HG03469 (cell line): ENCODE measurements around the gene DBET.
"Not testable (repeated sequence)": the region's sequence is repeated elsewhere in the genome, so short reads cannot be mapped to it uniquely, and the experiment has no call there.

Source experiments
- ATAC-seq: cut with Tn5 transposase; IDR thresholded peaks from one replicate; pipeline ENCODE4 v1.9.1; 2021; ENCODE audit warnings: mild to moderate bottlenecking, moderate library complexity, moderate number of reproducible peaks; ENCODE audit not compliant: unreplicated experiment

The DBET gene

GRCh38 chr4:190049378-190050239 lies 14.7 kb upstream of the DBET start:
- not testable (repeated sequence) for ATAC-seq

GRCh38 chr4:190058997-190059396 lies 5.3 kb upstream of the DBET start:
- ATAC-seq = not testable (repeated sequence)

GRCh38 chr4:190064805-190065204 lies 503 bp downstream of the DBET start:
- not testable (repeated sequence) for ATAC-seq

GRCh38 chr4:190068351-190068750 lies 4.0 kb downstream of the DBET start:
- not testable (repeated sequence) for ATAC-seq

GRCh38 chr4:190093052-190093451 lies 28.8 kb downstream of the DBET start:
- ATAC-seq = not testable (repeated sequence)

- not testable (repeated sequence) for ATAC-seq
These were observed 29.7 kb downstream of the DBET start for GRCh38 chr4:190094031-190094430.

- not testable (repeated sequence) for ATAC-seq
These were observed 31.0 kb downstream of the DBET start for GRCh38 chr4:190095335-190095734.

- not testable (repeated sequence) for ATAC-seq
These were observed 35.3 kb downstream of the DBET start for GRCh38 chr4:190099605-190100004.

GRCh38 chr4:190101525-190101924 lies 37.2 kb downstream of the DBET start:
- ATAC-seq = not testable (repeated sequence)

- not testable (repeated sequence) for ATAC-seq
These were observed 41.9 kb downstream of the DBET start for GRCh38 chr4:190106191-190106590.

GRCh38 chr4:190106611-190107480 lies 42.5 kb downstream of the DBET start:
- not testable (repeated sequence) for ATAC-seq

- not testable (repeated sequence) for ATAC-seq
These were observed 43.6 kb downstream of the DBET start for GRCh38 chr4:190107766-190108485.

- ATAC-seq = not testable (repeated sequence)
These were observed 44.5 kb downstream of the DBET start for GRCh38 chr4:190108756-190109155.

GRCh38 chr4:190109390-190110011 lies 45.2 kb downstream of the DBET start:
- not testable (repeated sequence) for ATAC-seq

GRCh38 chr4:190110033-190110432 lies 45.7 kb downstream of the DBET start:
- not testable (repeated sequence) for ATAC-seq

GRCh38 chr4:190110570-190111295 lies 46.4 kb downstream of the DBET start:
- not testable (repeated sequence) for ATAC-seq

GRCh38 chr4:190112879-190113278 lies 48.6 kb downstream of the DBET start:
- ATAC-seq = not testable (repeated sequence)

GRCh38 chr4:190114991-190115390 lies 50.7 kb downstream of the DBET start:
- ATAC-seq = not testable (repeated sequence)
